Measurements from ENCODE around the gene GFM2. TPM values are rescaled to one million over a fixed set of nuclear protein-coding genes. Genes with fewer than 3 reads are reported as not detected.
A peak's percentile ranks its signal among the peaks of the same experiment; 100 is the strongest.

The GFM2 gene
- total RNA-seq (10 to 100 TPM; 17.8 to 47.2 (median 29.7) TPM), polyA plus RNA-seq (10 to 100 TPM; 14.2 to 27.6 (median 20.2) TPM)
- long read RNA-seq, donor 1, transcript GFM2-201 (21 exons, 3,249 nt), result major isoform, 26 of 35 reads
- long read RNA-seq, donor 1, partial matches to known transcripts, result 5 of 35 reads
- long read RNA-seq, donor 1, other reads (novel, unspliced or antisense), result 3 of 35 reads
- long read RNA-seq, donor 2, transcript GFM2-201 (21 exons, 3,249 nt), result major isoform, 17 of 39 reads
- long read RNA-seq, donor 2, partial matches to known transcripts, result 8 of 39 reads
- long read RNA-seq, donor 2, other reads (novel, unspliced or antisense), result 10 of 39 reads

DNA sequence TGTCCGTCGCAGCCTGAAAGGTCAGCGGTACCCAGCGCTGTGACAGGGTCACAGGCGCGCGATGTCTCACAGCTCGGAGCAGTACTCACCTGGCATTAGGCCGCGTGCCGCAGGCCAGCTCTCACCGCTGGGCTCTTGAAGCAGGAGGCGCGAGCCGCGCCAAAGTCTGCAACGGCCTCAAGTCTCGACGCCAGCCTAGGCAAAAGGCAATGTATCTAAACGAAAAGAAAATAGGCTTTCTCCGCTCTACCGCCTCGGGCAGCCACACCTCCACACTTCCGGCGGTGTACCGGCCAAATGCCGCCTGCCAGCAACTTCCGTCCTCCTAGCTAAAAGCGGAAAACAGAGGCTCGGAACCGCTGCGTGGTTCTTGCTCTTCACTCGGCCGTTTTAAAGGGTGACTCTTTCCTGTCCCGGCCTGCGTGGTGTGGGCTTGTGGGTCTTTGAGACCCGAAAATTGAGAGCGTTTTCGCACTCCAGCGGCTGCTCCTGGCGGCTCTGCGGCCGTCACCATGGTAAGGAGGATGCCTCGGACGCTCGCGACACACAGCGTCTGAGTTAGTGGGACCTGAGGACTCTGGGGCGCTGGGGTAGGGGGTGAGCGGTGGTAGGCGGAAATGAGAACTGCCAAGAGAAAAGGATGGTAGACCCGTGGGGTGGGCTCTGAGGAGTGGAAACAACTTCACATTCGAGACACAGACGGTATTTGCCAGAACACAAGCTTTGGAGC, at the start of gene GFM2, which contains the start of gene NSA2:
Gene GFM2 (minus strand): TSS at position 269 of the 730 bp plus-strand sequence. CDS start 3,375 bp downstream, outside the sequence.
Gene NSA2 (plus strand): TSS at position 401 of the 730 bp plus-strand sequence. CDS start 112 bp downstream, at position 513.
- TF ChIP-seq, protein P1, sequence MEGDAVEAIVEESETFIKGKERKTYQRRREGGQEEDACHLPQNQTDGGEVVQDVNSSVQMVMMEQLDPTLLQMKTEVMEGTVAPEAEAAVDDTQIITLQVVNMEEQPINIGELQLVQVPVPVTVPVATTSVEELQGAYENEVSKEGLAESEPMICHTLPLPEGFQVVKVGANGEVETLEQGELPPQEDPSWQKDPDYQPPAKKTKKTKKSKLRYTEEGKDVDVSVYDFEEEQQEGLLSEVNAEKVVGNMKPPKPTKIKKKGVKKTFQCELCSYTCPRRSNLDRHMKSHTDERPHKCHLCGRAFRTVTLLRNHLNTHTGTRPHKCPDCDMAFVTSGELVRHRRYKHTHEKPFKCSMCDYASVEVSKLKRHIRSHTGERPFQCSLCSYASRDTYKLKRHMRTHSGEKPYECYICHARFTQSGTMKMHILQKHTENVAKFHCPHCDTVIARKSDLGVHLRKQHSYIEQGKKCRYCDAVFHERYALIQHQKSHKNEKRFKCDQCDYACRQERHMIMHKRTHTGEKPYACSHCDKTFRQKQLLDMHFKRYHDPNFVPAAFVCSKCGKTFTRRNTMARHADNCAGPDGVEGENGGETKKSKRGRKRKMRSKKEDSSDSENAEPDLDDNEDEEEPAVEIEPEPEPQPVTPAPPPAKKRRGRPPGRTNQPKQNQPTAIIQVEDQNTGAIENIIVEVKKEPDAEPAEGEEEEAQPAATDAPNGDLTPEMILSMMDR (IDR thresholded peaks at IDR 0.05), result no peak
- WGBS, 3 donors, result 0% methylated on average over 53 to 54 of the region's 54 CpGs
- H3K36me3 ChIP-seq (ENCODE audit: insufficient read depth in 1 of 2, low read depth in 1 of 2), result peaks cover 0 to 48% of the 10 kb centered on the region in 2 donors
- H3K27me3 ChIP-seq (ENCODE audit: insufficient read depth in 3 of 3, low read length in 2 of 3), result no peaks in the 10 kb centered on the region
- ATAC-seq (peak; percentile 98 to 99 (median 98)), DNase-seq (peak; percentile 92 to 95)
- H3K4me3 ChIP-seq, result peak within 1 kb of the TSS; percentile 93
- H3K27ac ChIP-seq, result peak within 1 kb of the TSS; percentile 87
- intact Hi-C loops (cut with DNase I), result loop anchor here in 1 of 2 donors (2.0 to 10.0 kb wide), 2 partner anchors 82 to 578 kb away; partner anchors contain the start of gene HEXB
- H3K4me1 ChIP-seq, result peaks cover 29% of the 10 kb centered on the region
- no peaks in the 10 kb centered on the region for H3K9me3 ChIP-seq

- TF ChIP-seq, protein P1 (IDR thresholded peaks at IDR 0.05), result no peak
- Histone ChIP-seq H3K4me1 (no peaks in the 10 kb centered on the region), H3K36me3 (ENCODE audit: insufficient read depth in 1 of 2, low read depth in 1 of 2) (no peaks in the 10 kb centered on the region), H3K27me3 (ENCODE audit: insufficient read depth in 3 of 3, low read length in 2 of 3) (no peaks in the 10 kb centered on the region), H3K9me3 (no peaks in the 10 kb centered on the region), H3K4me3 (no peak overlapping the region), H3K27ac (no peak overlapping the region)
- DNase-seq, result no peak
- WGBS, 3 donors, result 53 to 63% (median 56%) methylated on average over 4 of the region's 4 CpGs
- no peak for ATAC-seq
- intact Hi-C loops (cut with DNase I), result no loop called here
Measured at GRCh38 chr5:74810915-74811314, 44.0 kb upstream of the GFM2 start.

- no peak overlapping the region for H3K27ac ChIP-seq
- no peaks in the 10 kb centered on the region for H3K9me3 ChIP-seq
- WGBS, 3 donors, result 32 to 57% (median 37%) methylated on average over 1 of the region's 1 CpG
- TF ChIP-seq, protein P1 (IDR thresholded peaks at IDR 0.05), result no peak
- DNase-seq, result no peak
- no peaks in the 10 kb centered on the region for H3K27me3 ChIP-seq (ENCODE audit: insufficient read depth in 3 of 3, low read length in 2 of 3)
- no peaks in the 10 kb centered on the region for H3K36me3 ChIP-seq (ENCODE audit: insufficient read depth in 1 of 2, low read depth in 1 of 2)
- H3K4me3 ChIP-seq, result no peak overlapping the region
- ATAC-seq, result no peak
- no peaks in the 10 kb centered on the region for H3K4me1 ChIP-seq
- intact Hi-C loops (cut with DNase I), result no loop called here
Measured at GRCh38 chr5:74801941-74802340, 35.0 kb upstream of the GFM2 start.

GRCh38 chr5:74801197-74801596, 34.3 kb upstream of the GFM2 start:
- no peaks in the 10 kb centered on the region for H3K27me3 ChIP-seq (ENCODE audit: insufficient read depth in 3 of 3, low read length in 2 of 3)
- WGBS, 3 donors, result 83 to 88% (median 87%) methylated on average over 3 of the region's 3 CpGs
- intact Hi-C loops (cut with DNase I), result no loop called here
- H3K4me1 ChIP-seq, result no peaks in the 10 kb centered on the region
- DNase-seq (no peak), ATAC-seq (no peak)
- H3K36me3 ChIP-seq (ENCODE audit: insufficient read depth in 1 of 2, low read depth in 1 of 2), result no peaks in the 10 kb centered on the region
- no peak overlapping the region for H3K4me3 ChIP-seq
- TF ChIP-seq, protein P1 (IDR thresholded peaks at IDR 0.05), result no peak
- H3K9me3 ChIP-seq, result no peaks in the 10 kb centered on the region
- H3K27ac ChIP-seq, result no peak overlapping the region
